AML-193 (cell line): ENCODE results near the gene SLC16A9.

Source experiments
- DNase-seq, 2 experiments: peaks; one replicate each; lab custom pipeline; 2025; lab: John Stamatoyannopoulos, UW

Gene SLC16A9

DNA sequence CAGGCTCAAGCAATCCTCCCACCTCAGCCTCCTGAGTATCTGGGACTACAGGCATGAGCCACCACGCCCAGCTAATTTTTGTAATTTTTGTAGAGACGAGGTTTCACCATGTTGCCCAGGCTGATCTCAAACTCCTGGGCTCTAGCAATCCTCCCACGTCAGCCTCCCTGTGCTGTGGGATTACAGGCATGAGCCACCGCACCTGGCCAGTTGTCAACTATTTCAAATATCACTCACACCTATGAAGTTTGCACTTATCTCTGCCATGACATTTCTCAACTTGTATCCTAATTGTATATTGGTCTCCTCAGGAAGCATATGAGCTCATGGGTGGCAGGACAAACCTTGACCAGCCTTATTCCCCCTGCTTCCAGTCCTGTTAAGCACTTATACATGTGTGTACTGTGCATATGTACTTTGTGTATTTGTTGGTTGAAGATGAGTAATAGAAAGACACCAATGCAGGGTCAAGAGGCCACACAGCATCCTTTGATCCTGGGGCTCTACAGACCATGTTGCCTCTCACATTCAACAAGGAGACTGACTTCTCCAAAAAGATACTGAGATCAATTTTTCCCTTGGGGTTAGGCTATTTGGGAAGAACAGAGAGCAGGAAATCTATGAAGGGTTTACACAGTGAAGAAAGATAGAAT is 82.2 kb downstream of the SLC16A9 start:
- no peak for DNase-seq

GRCh38 chr10:59626523-59626869 is 83.2 kb downstream of the SLC16A9 start:
- no peak for DNase-seq

DNA sequence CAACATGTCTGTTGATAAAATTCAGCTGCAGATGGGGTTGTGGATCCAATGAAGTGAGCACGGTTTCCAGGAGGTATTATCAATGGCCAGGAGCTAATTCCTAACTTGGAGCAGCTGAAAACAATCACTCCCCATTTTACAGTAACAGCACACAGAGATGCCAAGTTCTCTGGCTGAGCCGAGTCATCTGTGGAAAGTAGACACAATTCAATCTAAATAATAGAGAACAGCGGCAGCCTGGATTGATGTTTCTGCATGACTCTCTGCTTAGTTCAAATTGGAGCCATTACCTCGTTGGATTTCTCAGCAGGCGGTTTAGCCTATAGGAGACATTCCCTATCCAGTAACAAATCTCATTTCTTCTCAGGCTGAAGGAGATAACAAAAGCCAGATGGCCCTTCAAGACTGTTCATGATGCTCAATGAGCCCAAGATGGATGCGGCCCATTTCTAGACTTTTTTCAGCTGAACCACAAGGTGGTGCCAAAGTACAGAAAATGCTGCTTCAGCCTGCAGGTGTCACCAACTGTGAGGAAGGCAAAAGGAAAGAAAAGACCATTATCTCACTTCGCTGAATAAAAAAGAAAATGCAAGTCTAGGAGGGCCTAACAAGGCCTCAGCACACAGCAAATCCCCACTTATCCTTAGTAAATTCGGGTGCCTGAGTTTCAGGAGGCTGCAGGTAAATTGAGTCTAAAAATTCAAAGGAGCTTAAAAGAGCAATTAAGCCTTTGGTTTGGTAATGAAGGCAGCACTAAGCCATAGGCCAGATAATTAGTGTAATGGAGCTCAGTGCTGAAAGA is 83.7 kb downstream of the SLC16A9 start:
- peak; percentile 50 to 63 for DNase-seq

GRCh38 chr10:59624951-59625350 is 84.7 kb downstream of the SLC16A9 start:
- DNase-seq = no peak

DNA sequence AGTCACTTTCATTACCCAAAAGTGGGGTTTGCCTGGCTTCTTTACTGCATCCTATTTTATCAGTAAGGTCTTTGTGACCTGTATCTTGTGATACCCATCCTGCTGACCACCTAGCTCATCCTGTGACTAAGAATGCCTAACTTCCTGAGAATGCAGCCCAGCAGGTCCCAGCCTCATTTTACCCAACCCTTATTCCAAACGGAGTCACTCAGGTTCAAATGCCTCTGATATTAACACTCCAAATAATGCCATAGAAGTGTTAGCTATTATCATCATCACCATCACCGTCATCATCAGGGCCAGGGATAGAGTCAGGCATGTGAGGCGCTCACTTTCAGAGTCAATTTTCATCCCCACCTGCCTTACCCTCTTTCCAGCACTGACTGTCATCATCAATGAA is 85.5 kb downstream of the SLC16A9 start:
- DNase-seq = no peak

- DNase-seq = no peak
Observed at GRCh38 chr10:59623133-59624121, 86.2 kb downstream of the SLC16A9 start.

- peak; percentile 13 to 30 for DNase-seq
Observed at GRCh38 chr10:59622320-59623132, 87.1 kb downstream of the SLC16A9 start.

GRCh38 chr10:59621771-59622170 is 87.9 kb downstream of the SLC16A9 start:
- DNase-seq = no peak

GRCh38 chr10:59618666-59619065 is 91.0 kb downstream of the SLC16A9 start:
- no peak for DNase-seq

- DNase-seq = no peak
Observed at GRCh38 chr10:59617996-59618395, 91.7 kb downstream of the SLC16A9 start.

DNA sequence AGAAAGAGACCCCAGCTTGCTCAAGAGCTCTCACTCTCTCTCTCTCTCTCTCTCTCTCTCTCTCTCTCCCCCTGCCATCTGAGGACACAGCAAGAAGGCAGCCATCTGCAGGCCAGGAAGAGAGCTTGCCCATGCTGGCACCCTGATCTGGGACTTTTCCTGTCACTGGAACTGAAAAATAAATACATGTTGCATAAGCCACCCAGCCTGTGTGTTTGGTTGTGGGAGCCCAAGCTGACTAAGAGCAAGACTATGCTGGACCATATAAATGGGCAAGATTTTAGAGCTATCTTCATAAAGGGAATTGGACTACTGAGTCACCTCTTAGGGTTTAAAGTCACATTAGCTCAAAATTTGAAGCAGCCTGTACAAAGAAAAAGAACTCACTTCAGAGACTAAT is 98.6 kb downstream of the SLC16A9 start:
- no peak for DNase-seq

- no peak for DNase-seq
Observed at GRCh38 chr10:59607970-59608369, 101.7 kb downstream of the SLC16A9 start.

- DNase-seq = no peak
Observed at GRCh38 chr10:59606551-59606961, 103.1 kb downstream of the SLC16A9 start.

DNA sequence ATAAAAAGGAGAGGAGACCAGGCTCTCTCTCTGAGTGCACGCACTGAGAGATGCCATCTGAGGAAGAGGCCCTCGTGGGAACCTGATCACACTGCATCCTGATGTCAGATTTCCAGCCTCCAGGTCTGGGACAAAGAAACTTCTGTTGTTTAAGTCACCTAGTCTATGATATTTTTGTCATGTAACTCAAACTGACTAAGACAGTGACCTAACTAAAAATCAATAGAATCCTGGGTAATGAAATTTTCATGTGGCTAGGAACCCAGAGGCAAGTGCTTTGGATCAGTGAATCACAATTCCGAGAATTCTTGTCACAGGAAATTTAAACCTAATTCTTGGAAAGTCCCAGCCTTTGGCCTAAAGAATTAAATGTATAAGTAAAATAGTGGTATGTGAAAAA is 107.7 kb downstream of the SLC16A9 start:
- DNase-seq = no peak
